HCT116 (cell line): ENCODE measurements around the gene C3orf70. TPM values are rescaled to one million over a fixed set of nuclear protein-coding genes. Genes with fewer than 3 reads are reported as not detected.
A peak's percentile ranks its signal among the peaks of the same experiment; 100 is the strongest.

Experiments used
- ATAC-seq: fragments of 200-7000 bp; cut with Tn5 transposase; 2 replicates; pipeline ENCODE4 v1.9.1; 2020; ENCODE audit warnings: mild to moderate bottlenecking, moderate library complexity
- BruUV-seq: library from RNA; stranded (reverse); fragments of 400-500 nt; replicated peaks from 2 replicates; lab custom pipeline; 2021; lab: Mats Ljungman, UMichigan
- CTCF ChIA-PET: fragments of 300-600 bp; sonication (Branson Sonifier 250); formaldehyde crosslinking; loops from one replicate; lab custom pipeline; 2021; ENCODE audit warnings: antibody characterized with exemption; lab: Charles Lee
- POLR2A ChIA-PET: fragments of 300-600, 350-600 bp; sonication (Branson Sonifier 250); formaldehyde crosslinking; loops from one replicate; lab custom pipeline; 2021; ENCODE audit warnings: antibody characterized with exemption; lab: Charles Lee
- RAD21 ChIA-PET, 2 experiments: fragments of 300-600 bp; sonication (Branson Sonifier 250); formaldehyde crosslinking; loops; one replicate each; lab custom pipeline; 2023; ENCODE audit warnings: low total read pairs in 2 of 2; ENCODE audit not compliant: uncharacterized antibody in 2 of 2, unreplicated experiment in 2 of 2, low non-redundant PET in 1 of 2; lab: Charles Lee
- DNase-seq: peaks from one replicate; pipeline ENCODE4 v3.0.0-alpha.2; 2010; ENCODE audit warnings: low read depth, low spot score
- H2AFZ ChIP-seq: fragments of 200-600 bp; shearing (Covaris generic), sonication (generic); 2 replicates; pipeline ENCODE4 v1.6.1; 2017; ENCODE audit warnings: low read depth, mixed run types, mixed read lengths, antibody characterized with exemption, low read length; ENCODE audit not compliant: poor library complexity, severe bottlenecking
- H3K27ac ChIP-seq: 2 replicates; pipeline ENCODE4 v1.5.1; 2012; ENCODE audit warnings: low read depth, low read length
- H3K27me3 ChIP-seq: fragments of 200-600 bp; sonication (generic); 2 replicates; pipeline ENCODE4 v1.6.1; 2016; ENCODE audit warnings: mixed run types, low read length, mixed read lengths; ENCODE audit not compliant: insufficient read depth
- H3K36me3 ChIP-seq, 2 experiments: fragments of 200-500 bp in 1 of 2; fragments of 200-600 bp in 1 of 2; sonication (Bioruptor generic) in 1 of 2; sonication (generic) in 1 of 2; 2 replicates each; pipeline versions ENCODE4 v1.5.1 to v1.6.1; 2014 to 2016; ENCODE audit warnings: low read length in 2 of 2, inconsistent platforms in 1 of 2, mixed read lengths in 1 of 2, mixed run types in 1 of 2; ENCODE audit not compliant: insufficient read depth in 2 of 2, control insufficient read depth in 1 of 2
- H3K4me1 ChIP-seq, 2 experiments: fragments of 200-600 bp in 1 of 2; sonication (generic) in 1 of 2; 2 replicates each; pipeline versions ENCODE4 v1.5.1 to v1.6.1; 2012 to 2017; ENCODE audit warnings: low read length in 2 of 2, inconsistent platforms in 1 of 2, mild to moderate bottlenecking in 1 of 2, mixed read lengths in 1 of 2, mixed run types in 1 of 2, moderate library complexity in 1 of 2; ENCODE audit not compliant: insufficient read depth in 2 of 2, control insufficient read depth in 1 of 2
- H3K4me2 ChIP-seq: fragments of 200-600 bp; sonication (generic); 2 replicates; pipeline ENCODE4 v1.6.1; 2017; ENCODE audit warnings: mixed run types, low read length, mixed read lengths
- H3K4me3 ChIP-seq, 2 experiments: fragments of 200-600 bp in 1 of 2; sonication (generic) in 1 of 2; replicated peaks in 1 of 2; 2 replicates each; pipeline ENCODE4 v1.5.1; 2011 to 2016; ENCODE audit warnings: low read length in 2 of 2, control low read depth in 1 of 2, low read depth in 1 of 2, mild to moderate bottlenecking in 1 of 2, mixed read lengths in 1 of 2, mixed run types in 1 of 2
- H3K79me2 ChIP-seq: fragments of 200-600 bp; sonication (generic); 2 replicates; pipeline ENCODE4 v1.6.1; 2017; ENCODE audit warnings: mild to moderate bottlenecking, mixed run types, low read length, moderate library complexity, mixed read lengths; ENCODE audit not compliant: insufficient read depth
- H3K9ac ChIP-seq: fragments of 200-600 bp; sonication (generic); 2 replicates; pipeline ENCODE4 v1.6.1; 2016; ENCODE audit warnings: low read length, mixed read lengths
- H3K9me2 ChIP-seq: fragments of 200-600 bp; sonication (generic), shearing (Covaris generic); 2 replicates; pipeline ENCODE4 v1.6.1; 2017; ENCODE audit warnings: mixed run types, mild to moderate bottlenecking, moderate library complexity; ENCODE audit not compliant: insufficient read depth
- H3K9me3 ChIP-seq, 2 experiments: fragments of 200-500 bp in 1 of 2; fragments of 200-600 bp in 1 of 2; sonication (Bioruptor generic) in 1 of 2; sonication (generic) in 1 of 2; 2 replicates each; pipeline ENCODE4 v1.6.1; 2014 to 2017; ENCODE audit warnings: low read length in 2 of 2, mixed read lengths in 2 of 2, inconsistent platforms in 1 of 2, low read depth in 1 of 2, mild to moderate bottlenecking in 1 of 2, mixed run types in 1 of 2, moderate library complexity in 1 of 2; ENCODE audit not compliant: control insufficient read depth in 1 of 2, insufficient read depth in 1 of 2
- H4K20me1 ChIP-seq: fragments of 200-600 bp; sonication (generic), shearing (Covaris generic); 2 replicates; pipeline ENCODE4 v1.6.1; 2017; ENCODE audit warnings: mixed run types, mild to moderate bottlenecking, moderate library complexity; ENCODE audit not compliant: insufficient read depth
- ELF1 ChIP-seq: IDR thresholded peaks from 2 replicates; pipeline ENCODE4 v1.6.1; 2012; ENCODE audit warnings: low read depth, borderline replicate concordance
- EZH2phosphoT487 ChIP-seq: fragments of 200-600 bp; IDR thresholded peaks from 2 replicates; pipeline ENCODE4 v1.6.1; 2018; ENCODE audit warnings: antibody characterized with exemption, borderline replicate concordance
- FOSL1 ChIP-seq: IDR thresholded peaks from 2 replicates; pipeline ENCODE4 v1.6.1; 2012; ENCODE audit warnings: low read depth
- POLR2A ChIP-seq: IDR thresholded peaks from 2 replicates; pipeline ENCODE4 v1.7.0; 2011; ENCODE audit warnings: borderline replicate concordance; ENCODE audit not compliant: insufficient read depth, insufficient read length; ENCODE audit errors: extremely low read depth
- RAD21 ChIP-seq: IDR thresholded peaks from 2 replicates; pipeline ENCODE4 v1.6.1; 2012; ENCODE audit warnings: low read depth, mild to moderate bottlenecking
- REST ChIP-seq: IDR thresholded peaks from 2 replicates; pipeline ENCODE4 v1.6.1; 2012; ENCODE audit warnings: low read depth
- SRF ChIP-seq: IDR thresholded peaks from 2 replicates; pipeline ENCODE4 v1.6.1; 2012; ENCODE audit warnings: low read depth
- intact Hi-C: fragments of 100-400 bp; cut with micrococcal nuclease; formaldehyde crosslinking; loops from 2 replicates; pipeline ENCODE4 v1.10.0; 2022
- total RNA-seq: library from RNA; stranded (reverse); gene quantifications from one replicate; pipeline ENCODE4 v1.2.1, GENCODE V29; 2021; ENCODE audit not compliant: unreplicated experiment
- TF ChIP-seq, protein P1 (sequence below), 3 experiments: fragments of 200-600 bp in 1 of 3; sonication (generic) in 1 of 3; IDR thresholded peaks in 2 of 3; conservative IDR thresholded peaks in 1 of 3; 2 replicates each; pipeline ENCODE4 v1.5.1; 2012 to 2017; ENCODE audit warnings: low read depth in 2 of 3, low read length in 2 of 3, antibody characterized with exemption in 1 of 3, borderline replicate concordance in 1 of 3, control low read depth in 1 of 3, mild to moderate bottlenecking in 1 of 3, mixed read lengths in 1 of 3, mixed run types in 1 of 3, moderate library complexity in 1 of 3; ENCODE audit not compliant: insufficient read depth in 1 of 3

C3orf70 gene
- total RNA-seq, 1 experiment from 2014 or later, result not detected

GRCh38 chr3:185071287-185071800 is 81.5 kb downstream of the C3orf70 start:
- H3K27me3 ChIP-seq, result no peaks in the 10 kb centered on the region
- intact Hi-C loops, result no loop called here
- H3K9me2 ChIP-seq, result no peaks in the 10 kb centered on the region
- no peak overlapping the region for H2AFZ ChIP-seq
- H3K4me3 ChIP-seq, result no peak overlapping the region
- H3K9me3 ChIP-seq, result no peaks in the 10 kb centered on the region
- no peak overlapping the region for H3K27ac ChIP-seq
- ChIA-PET RAD21 (interaction anchor here in 1 of 2 experiments (0.6 kb wide), 1 partner anchor 78 kb away, joined by 3 read pairs; no protein-coding TSS in a partner anchor), CTCF (interaction anchor here (0.6 to 1.5 kb wide), 2 partner anchors 105 kb away, joined by 3 read pairs; no protein-coding TSS in a partner anchor), POLR2A (no interaction called here)
- TF ChIP-seq RAD21 (0 out of 2 replicates have a peak, but pooled peaks have one; percentile 21), EZH2phosphoT487 (no peak)
- TF ChIP-seq, protein P1, sequence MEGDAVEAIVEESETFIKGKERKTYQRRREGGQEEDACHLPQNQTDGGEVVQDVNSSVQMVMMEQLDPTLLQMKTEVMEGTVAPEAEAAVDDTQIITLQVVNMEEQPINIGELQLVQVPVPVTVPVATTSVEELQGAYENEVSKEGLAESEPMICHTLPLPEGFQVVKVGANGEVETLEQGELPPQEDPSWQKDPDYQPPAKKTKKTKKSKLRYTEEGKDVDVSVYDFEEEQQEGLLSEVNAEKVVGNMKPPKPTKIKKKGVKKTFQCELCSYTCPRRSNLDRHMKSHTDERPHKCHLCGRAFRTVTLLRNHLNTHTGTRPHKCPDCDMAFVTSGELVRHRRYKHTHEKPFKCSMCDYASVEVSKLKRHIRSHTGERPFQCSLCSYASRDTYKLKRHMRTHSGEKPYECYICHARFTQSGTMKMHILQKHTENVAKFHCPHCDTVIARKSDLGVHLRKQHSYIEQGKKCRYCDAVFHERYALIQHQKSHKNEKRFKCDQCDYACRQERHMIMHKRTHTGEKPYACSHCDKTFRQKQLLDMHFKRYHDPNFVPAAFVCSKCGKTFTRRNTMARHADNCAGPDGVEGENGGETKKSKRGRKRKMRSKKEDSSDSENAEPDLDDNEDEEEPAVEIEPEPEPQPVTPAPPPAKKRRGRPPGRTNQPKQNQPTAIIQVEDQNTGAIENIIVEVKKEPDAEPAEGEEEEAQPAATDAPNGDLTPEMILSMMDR (IDR thresholded peaks at IDR 0.05 in 2 of 3, conservative IDR thresholded peaks at IDR 0.05 in 1 of 3; ENCODE audit: borderline replicate concordance in 1 of 3, insufficient read depth in 1 of 3, low read depth in 2 of 3, low read length in 2 of 3), result peak in 1 of 3 experiments; percentile 5; a peak in 1 of 6 replicates
- ATAC-seq, result no peak
- no peak overlapping the region for H3K9ac ChIP-seq
- no TSS peak for BruUV-seq
- H3K79me2 ChIP-seq, result no peaks in the 10 kb centered on the region
- no peaks in the 10 kb centered on the region for H3K36me3 ChIP-seq
- DNase-seq, result no peak
- no peak overlapping the region for H3K4me2 ChIP-seq
- no peaks in the 10 kb centered on the region for H4K20me1 ChIP-seq
- no peaks in the 10 kb centered on the region for H3K4me1 ChIP-seq

- ChIA-PET CTCF (interaction anchor here (1.5 kb wide), 1 partner anchor 106 kb away, joined by 3 read pairs; no protein-coding TSS in a partner anchor), RAD21 (interaction anchor here in 1 of 2 experiments (0.6 kb wide), 1 partner anchor 77 kb away, joined by 3 read pairs; no protein-coding TSS in a partner anchor), POLR2A (no interaction called here)
- H3K4me3 ChIP-seq, result no peak overlapping the region
- H3K9me2 ChIP-seq, result no peaks in the 10 kb centered on the region
- H3K9me3 ChIP-seq, result no peaks in the 10 kb centered on the region
- H4K20me1 ChIP-seq, result no peaks in the 10 kb centered on the region
- no peak overlapping the region for H3K9ac ChIP-seq
- intact Hi-C loops, result no loop called here
- BruUV-seq, result no TSS peak
- H3K36me3 ChIP-seq, result no peaks in the 10 kb centered on the region
- no peak overlapping the region for H2AFZ ChIP-seq
- H3K27me3 ChIP-seq, result no peaks in the 10 kb centered on the region
- H3K4me2 ChIP-seq, result no peak overlapping the region
- H3K27ac ChIP-seq, result no peak overlapping the region
- no peaks in the 10 kb centered on the region for H3K4me1 ChIP-seq
- no peaks in the 10 kb centered on the region for H3K79me2 ChIP-seq
- DNase-seq (peak; percentile 18), ATAC-seq (peak; percentile 96)
- TF ChIP-seq EZH2phosphoT487 (no peak), FOSL1 (no peak), RAD21 (peak; percentile 40), POLR2A (no peak), REST (no peak), ELF1 (no peak), SRF (no peak)
Measured at GRCh38 chr3:185070491-185071286, 82.2 kb downstream of the C3orf70 start.
